Central memory CD4-positive, alpha-beta T cell (primary cell): ENCODE data around the gene RPP30.
A peak's percentile ranks its signal among the peaks of the same experiment; 100 is the strongest.
"Not testable (repeated sequence)": the region's sequence is repeated elsewhere in the genome, so short reads cannot be mapped to it uniquely, and the experiment has no call there.

Experiments used
- DNase-seq: peaks from one replicate; pipeline ENCODE4 v3.0.0; 2022

The RPP30 gene

DNA sequence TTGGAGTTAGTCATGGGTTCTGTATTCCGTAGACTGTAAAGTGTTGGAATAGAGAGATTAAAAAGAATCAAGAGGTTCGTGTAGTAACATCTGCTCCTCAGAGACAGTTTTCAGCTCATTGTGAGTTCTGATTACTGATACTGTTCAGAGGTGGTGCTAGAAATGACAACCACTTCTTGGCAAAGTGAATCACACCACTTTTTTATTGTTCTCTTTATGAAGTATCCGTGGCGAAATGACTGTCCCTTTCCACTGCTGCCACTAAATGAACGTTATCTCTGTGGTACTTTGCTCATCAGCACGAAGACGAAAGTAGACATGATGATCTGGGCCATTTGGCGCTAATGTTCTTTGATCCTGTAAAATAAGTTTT lies 860 bp downstream of the RPP30 start:
- DNase-seq: no peak

DNA sequence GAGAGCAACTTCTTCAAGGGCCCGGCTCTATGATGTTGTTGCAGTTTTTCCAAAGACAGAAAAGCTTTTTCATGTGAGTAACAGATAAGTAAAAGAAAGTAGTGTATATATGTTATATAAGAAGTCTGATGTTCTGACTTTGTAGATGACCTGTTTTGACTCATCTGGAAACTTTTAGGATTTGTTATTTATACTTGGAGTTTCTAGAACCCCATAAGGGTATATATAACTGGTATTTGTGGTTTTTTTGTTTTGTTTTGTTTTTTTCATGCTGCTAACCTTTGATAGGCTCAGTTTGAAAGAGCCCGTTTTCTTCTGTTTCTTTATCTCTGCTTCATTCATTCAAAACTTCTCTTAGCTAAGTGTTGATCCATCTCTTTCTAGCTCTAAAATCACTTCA lies 7.3 kb downstream of the RPP30 start:
- DNase-seq: no peak

GRCh38 chr10:90880059-90880719 lies 8.4 kb downstream of the RPP30 start:
- peak; percentile 34 for DNase-seq

- DNase-seq: no peak
Measured at GRCh38 chr10:90884431-90884830, 12.7 kb downstream of the RPP30 start.

GRCh38 chr10:90885176-90885575 lies 13.4 kb downstream of the RPP30 start:
- DNase-seq: no peak

DNA sequence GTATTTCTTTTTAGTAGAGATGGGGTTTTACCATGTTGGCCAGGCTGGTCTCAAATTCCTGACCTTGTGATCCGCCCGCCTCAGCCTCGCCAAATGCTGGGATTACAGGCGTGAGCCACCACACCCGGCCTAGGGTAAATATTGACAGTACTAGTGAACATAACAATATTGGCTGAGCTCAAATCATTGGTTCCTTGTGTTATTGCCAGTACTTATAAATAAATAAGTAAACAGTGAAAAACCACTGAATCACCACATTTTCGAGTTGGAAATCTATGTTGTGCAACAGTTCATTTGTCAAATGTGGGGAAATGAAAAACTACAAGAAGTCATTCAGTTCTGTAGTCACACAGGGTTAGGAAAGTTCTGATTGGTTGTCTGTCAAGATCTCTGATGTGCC lies 15.8 kb downstream of the RPP30 start:
- DNase-seq: no peak

DNA sequence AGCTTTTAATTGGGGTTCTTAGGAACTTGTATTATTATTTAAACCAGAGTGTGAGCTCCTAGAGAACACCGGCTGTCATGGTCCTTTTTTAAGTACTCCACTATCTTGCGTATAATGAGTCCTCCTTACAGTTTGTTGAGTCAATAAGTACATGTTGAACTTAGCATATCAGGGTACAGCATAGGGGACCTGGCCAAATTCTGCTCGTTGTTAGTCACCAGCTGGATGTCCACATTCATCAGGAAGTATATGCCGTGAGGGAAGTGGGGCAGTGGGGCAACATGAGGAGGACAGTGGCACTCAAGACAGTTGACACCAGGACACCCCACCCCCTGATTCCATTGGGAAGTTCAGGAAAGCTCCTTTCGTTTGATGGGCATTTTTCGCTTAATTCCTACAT lies 16.6 kb downstream of the RPP30 start:
- no peak for DNase-seq

DNA sequence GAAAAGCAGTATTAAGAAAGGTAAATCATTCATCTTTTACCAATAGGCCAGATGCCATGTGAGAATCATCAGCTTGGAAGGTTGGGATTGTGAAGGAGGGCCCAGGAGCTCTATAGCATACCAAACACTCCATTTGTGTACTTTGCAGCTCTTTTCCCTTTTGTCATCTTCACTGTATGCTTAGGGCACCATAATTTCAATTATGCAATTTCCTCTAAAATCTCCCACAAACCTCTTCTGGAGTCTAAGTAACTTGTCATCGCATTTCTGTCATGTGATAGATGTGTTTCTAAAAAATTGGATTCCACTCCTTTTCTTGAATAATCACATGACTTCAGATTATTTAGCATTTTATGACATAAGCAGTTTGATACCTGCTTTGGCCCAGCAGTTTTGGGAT lies 17.9 kb downstream of the RPP30 start:
- no peak for DNase-seq

GRCh38 chr10:90890347-90890746 lies 18.6 kb downstream of the RPP30 start:
- no peak for DNase-seq

DNA sequence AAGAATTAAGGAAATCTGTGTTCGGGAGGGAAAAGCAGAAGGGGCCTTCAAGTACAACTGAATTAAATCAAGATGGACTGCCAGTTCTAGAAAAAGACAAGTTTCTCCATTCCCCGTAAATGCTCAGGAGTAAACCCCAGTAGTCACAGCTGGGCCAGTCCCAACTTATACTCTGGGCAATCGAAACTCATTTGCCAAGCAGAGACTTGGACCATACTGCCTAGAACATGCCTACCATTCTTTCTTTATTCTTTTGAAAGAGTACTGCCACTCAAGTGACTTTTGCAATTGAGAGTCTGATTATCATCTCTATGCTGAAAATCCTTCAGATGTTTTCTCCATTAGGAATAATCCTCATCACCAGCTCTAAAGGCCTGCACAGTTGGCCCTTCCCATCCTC lies 21.4 kb downstream of the RPP30 start:
- no peak for DNase-seq

DNA sequence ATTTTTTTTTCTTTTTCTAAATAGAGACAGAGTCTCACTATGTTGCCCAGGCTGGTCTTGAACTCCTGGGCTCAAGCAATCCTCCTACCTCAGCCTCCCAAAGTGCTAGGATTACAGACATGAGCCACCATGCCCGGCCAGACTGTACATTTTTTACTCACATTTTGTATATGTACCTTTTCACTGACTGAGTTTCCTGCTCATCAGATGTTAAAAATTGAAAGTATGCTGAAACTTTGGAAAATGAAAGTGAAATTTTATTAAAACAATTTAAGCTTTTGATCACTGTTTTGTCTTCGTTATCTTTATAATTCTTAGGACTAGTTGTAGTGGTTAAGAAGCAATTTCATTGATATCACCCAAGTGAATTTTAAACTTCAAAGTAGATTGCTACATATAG lies 25.1 kb downstream of the RPP30 start:
- DNase-seq: not testable (repeated sequence)

DNA sequence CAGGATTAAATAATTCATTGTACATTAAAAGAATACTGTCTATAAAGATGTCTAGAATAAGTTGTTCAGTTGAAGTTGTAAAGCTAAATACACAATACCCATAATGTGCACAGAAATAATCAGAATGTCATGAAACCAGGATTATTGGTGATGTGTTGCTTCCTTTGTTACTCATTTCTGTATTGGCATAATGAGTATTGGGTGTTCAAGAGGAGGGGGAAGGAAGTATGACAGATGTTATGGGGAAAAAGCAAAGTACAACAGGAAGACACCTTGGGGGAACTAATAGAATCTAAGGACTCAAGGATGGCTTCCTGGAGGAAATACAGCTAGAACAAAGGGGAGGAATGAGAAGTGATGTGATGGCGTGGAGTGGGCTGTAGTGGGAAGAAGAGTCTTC lies 34.2 kb downstream of the RPP30 start:
- no peak for DNase-seq

DNA sequence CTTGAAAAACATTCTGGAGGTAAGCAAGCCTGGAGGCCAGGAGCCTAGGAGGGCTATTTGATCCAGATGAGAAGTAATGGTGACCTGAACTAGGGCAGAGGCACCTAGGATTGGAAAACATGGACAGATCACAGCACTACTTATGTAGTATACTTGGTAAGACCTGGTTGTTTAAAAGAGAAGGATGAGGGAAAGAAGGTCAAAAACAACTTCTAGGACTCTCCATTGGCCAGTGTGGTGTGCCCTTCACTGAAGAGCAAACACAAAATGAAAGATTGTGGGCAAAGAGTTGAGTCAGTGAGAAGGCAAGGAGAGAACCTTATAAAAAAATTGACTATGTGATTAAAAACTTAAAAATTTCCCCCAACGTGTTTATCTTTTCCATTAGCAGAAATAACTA lies 34.8 kb downstream of the RPP30 start:
- DNase-seq: no peak

- DNase-seq: peak; percentile 35
Measured at GRCh38 chr10:90911133-90912051, 39.6 kb downstream of the RPP30 start.

DNA sequence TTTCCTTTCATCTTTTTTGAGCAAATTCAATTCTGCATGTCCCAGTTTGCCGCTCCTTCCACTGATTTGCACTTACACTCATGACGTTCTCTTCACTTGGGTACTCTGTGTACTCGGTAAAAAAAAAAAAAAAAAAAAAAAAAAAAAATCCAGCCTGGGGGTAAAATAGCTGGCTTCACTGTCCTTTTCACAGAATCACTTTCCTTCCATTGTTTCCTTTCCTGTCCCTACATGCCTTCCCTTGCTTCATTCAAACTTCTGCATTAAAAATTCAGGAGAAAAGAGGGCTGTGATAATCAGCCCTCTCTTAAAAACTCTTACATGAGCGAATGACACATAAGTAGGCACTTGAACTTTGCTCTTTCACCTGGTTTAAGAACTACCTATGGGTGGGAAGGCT lies 40.4 kb downstream of the RPP30 start:
- DNase-seq: no peak

DNA sequence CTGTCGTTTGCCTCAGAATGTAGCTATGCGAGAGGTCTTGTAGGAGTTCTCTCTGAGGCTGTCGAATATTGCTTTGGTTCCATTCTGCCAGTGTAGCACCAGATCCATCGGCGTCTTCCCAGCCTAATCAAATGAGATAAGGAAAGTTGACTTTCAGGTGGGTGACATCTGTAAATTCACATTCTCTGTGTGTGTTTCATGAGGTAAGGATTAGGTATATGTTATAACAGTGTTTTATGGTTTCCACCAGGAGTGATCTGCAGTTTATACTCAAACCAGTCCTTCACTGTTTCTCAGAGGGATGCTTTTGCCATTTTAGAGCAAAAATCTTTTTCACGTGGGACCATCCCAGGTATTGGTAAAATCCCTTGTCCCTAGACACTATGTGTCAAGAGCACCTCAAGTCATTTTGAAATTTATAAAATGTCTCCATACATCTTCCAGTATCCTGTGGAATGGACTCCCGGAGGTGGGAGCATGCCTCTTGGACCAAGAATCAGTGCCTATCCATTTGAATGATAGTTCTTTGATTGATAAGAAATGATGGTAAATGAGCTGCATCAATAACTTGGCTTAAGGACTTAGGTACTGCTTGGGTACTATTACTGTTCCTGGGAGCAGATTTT lies 41.2 kb downstream of the RPP30 start:
- DNase-seq: no peak

DNA sequence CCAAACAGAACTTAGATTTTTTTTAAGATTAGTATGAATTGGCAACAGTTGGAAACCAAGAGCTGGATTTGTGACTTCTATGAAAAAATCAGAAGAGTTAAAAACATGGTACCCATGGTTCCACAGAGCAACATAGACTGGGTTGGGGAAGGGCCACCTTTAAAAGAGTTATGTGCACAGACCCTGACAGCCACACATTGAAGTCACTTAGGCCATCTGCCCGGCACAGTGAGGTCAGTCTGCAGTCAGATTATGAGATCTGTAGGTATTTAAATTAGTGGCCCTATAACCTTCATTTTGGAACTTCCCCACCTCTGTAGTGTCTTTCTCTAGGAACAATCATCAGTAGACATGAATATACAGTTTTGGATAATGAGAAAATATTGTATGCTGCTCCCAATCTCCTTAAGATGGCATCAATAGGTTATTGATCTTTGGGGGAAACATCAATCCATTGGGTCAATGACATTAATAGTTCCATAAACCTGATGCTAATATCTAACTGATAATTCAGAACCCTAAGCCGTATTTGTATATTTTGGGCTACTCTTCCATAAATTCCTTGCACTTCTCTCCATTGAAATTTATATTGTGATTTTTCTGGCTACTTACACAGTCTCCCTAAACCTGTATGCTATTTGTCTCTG lies 42.1 kb downstream of the RPP30 start:
- DNase-seq: no peak

DNA sequence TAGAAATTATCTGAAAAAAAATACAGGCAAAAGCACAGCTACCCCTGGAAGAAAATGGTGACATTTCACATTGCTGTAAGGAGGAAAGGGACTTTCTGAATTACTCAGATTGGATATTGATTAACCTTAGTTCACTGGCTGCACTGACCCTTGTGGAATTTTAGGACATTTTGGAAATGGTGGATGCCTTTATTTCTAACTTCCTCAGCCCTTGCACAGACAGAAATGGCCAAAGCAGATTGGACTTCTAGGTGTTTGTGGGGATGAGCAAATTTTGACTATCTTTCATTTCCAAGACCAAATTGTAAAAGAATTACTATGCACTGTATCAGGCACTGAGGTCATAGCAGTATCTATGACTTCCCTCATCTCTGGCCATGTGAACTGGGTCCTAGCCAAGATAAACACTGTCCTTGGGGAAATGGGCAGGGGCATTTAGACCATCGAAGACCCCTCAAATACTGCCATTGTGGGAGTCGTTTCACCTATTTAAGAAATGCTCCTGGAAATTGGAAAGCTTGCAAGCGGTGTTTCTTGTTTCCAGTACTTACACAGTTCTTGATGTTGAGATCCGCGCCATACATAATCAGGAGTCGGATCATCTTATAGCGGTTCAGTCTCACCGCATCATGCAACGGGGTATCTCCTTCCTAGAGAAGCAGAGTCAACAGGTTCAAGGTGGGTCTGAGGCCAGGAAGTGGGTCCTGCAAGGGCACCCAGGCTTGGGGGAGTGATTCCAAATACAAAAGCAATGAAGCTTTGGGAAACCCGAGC lies 43.4 kb downstream of the RPP30 start:
- no peak for DNase-seq

- no peak for DNase-seq
Measured at GRCh38 chr10:90915766-90916075, 43.9 kb downstream of the RPP30 start.

- no peak for DNase-seq
Measured at GRCh38 chr10:90916392-90917237, 44.8 kb downstream of the RPP30 start.

DNA sequence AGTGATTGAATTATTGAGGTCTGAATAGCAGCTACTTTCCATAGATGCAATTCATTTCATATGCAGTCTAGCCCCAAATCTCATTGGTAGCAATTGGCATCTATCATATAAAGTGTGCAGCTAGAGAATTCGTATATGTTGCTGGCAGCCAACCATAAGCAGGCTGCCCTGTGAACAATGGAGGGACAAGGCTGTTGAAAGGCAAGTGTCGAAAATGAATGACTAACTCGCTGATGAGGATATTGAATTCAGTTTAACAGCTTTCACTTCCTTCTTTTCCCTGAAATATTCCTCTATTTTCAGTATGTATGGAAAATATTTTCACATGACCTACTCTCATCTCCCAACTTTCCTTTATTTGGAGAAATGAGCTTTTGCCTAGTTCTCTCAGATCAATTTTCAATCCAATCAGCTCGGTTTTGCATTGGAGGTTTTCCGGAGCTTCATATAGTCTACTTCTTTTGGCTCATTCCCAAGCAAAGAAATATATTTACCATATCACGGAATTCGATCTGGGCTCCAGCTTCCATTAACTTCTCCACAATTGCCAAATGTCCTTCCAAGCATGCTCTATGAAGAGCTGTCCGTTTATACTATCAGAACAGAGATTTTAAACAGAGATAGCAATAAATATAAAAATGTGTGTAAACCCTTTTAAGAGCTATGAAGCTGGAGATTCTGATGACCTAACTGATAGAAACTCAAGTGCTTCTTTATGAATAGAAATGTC lies 45.6 kb downstream of the RPP30 start:
- DNase-seq: no peak
